Measurements from ENCODE around the gene FCHSD2. TPM values are rescaled to one million over a fixed set of nuclear protein-coding genes. Genes with fewer than 3 reads are reported as not detected.
"Not testable (repeated sequence)": the region's sequence is repeated elsewhere in the genome, so short reads cannot be mapped to it uniquely, and the experiment has no call there.

The FCHSD2 gene
- total RNA-seq, 1 experiment from 2014 or later: 4.6 TPM

DNA sequence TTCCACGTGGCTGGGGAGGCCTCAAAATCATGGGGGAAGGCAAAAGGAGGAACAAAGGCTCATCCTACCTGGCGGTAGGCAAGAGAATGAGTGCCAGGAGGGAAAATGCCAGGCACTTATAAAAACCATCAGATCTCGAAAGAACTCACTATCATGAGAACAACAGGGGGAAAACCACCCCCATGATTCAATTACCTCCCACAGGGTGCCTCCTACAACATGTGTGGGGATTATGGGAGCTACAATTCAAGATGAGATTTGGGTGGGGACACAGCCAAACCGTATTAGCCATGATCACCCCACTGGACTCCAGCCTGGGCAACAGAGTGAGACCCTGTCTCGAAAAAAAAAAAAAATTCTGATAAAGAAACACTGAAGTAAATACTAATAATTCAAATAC is 87.1 kb downstream of the FCHSD2 start:
- no peak for DNase-seq
- no peaks in the 10 kb centered on the region for H3K27me3 ChIP-seq (ENCODE audit: control insufficient read depth, insufficient read depth, low read length)
- H3K4me3 ChIP-seq (ENCODE audit: insufficient read depth, low read depth, low read length): no peak overlapping the region
- no peaks in the 10 kb centered on the region for H3K36me3 ChIP-seq (replicated peaks; ENCODE audit: control insufficient read depth, insufficient read depth, low read length)

DNA sequence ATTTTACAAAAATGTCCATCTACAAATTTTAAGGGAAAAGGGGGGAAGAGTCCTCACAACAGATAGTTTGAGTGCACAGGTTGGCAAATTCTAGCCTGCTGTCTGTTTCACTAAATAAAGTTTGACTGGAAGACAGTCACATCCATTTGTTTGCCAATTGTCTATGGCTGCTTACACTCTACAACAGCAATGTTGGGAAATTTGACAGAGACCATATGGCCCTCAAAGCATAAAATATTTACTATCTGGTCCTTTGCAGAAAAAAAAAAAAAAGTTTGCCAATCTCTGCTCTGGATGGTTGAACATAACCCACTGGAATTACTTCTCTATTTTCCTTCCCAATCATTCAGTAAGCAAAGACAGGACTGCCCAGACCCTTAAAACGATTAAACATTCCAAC is 88.2 kb downstream of the FCHSD2 start:
- Histone ChIP-seq H3K27me3 (ENCODE audit: control insufficient read depth, insufficient read depth, low read length) (no peaks in the 10 kb centered on the region), H3K36me3 (replicated peaks; ENCODE audit: control insufficient read depth, insufficient read depth, low read length) (no peaks in the 10 kb centered on the region), H3K4me3 (ENCODE audit: insufficient read depth, low read depth, low read length) (no peak overlapping the region)
- DNase-seq: no peak

DNA sequence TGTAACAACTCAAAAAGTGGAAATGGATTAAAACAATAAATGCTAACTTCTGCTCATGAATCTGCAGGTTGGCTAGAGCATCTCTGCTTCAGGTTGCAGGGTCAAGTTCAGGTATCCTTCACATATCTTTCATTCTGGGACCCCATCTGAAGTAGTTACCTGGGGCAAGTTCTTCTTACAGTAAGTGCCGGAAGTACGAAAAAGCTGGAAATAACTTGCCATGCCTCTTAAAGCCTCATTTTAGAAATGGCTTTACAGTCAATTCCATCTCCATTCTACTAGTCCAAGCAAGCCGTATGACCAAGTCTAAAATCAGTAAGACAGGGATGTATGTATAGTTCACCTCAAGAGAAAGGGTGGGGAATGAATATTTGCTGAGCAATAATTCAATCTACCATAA is 93.7 kb downstream of the FCHSD2 start:
- Histone ChIP-seq H3K4me3 (ENCODE audit: insufficient read depth, low read depth, low read length) (no peak overlapping the region), H3K36me3 (replicated peaks; ENCODE audit: control insufficient read depth, insufficient read depth, low read length) (no peaks in the 10 kb centered on the region), H3K27me3 (ENCODE audit: control insufficient read depth, insufficient read depth, low read length) (no peaks in the 10 kb centered on the region)
- DNase-seq: no peak

DNA sequence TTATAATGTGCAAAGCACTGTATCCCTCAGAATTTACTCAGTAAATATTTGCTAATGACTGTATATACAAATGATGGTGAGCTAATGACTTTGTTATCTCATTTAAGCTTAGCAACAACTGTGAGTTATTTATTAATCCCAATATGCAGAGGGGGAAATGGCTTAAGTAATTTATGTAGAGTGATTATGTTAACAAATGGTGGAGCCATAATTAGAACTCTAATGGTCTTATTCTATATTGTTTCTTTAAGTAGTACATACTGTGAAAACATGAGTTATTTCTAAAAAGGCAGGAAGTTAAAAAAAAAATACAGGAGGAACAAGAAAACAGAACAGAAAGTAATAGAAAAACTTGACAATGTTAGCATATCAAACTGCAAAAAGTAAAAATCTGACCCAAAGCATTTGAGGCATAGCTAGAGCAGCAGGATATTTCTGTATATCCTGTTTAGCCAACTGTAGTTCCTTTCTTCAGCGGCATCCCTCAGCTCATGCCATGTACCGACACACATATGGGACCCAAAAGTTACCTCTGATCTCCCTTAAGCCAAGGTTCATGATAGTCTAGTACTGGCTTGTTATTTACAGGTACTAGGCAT is 94.2 kb downstream of the FCHSD2 start:
- H3K27me3 ChIP-seq (ENCODE audit: control insufficient read depth, insufficient read depth, low read length): no peaks in the 10 kb centered on the region
- H3K4me3 ChIP-seq (ENCODE audit: insufficient read depth, low read depth, low read length): no peak overlapping the region
- H3K36me3 ChIP-seq (replicated peaks; ENCODE audit: control insufficient read depth, insufficient read depth, low read length): no peaks in the 10 kb centered on the region
- no peak for DNase-seq

DNA sequence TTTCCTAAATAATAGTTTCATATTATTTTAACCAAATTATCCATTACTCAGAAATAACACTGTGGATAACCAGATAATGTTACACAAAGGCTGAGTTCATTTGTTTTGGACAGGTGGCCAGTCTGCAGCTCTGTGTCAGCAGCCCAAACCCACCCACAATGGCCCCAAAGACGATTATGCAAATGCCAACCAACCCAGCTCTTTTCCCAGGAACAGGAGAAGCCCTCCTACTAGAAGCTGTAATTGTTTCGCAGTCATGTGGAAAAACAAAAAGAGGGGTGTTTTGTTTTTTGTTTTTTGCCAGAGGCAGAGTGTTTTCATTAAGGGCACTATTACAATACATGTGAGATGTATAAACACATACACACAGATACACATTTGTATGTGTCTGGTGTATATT is 102.1 kb downstream of the FCHSD2 start:
- peak; percentile 19 for DNase-seq
- no peaks in the 10 kb centered on the region for H3K27me3 ChIP-seq (ENCODE audit: control insufficient read depth, insufficient read depth, low read length)
- H3K36me3 ChIP-seq (replicated peaks; ENCODE audit: control insufficient read depth, insufficient read depth, low read length): no peaks in the 10 kb centered on the region
- H3K4me3 ChIP-seq (ENCODE audit: insufficient read depth, low read depth, low read length): no peak overlapping the region

DNA sequence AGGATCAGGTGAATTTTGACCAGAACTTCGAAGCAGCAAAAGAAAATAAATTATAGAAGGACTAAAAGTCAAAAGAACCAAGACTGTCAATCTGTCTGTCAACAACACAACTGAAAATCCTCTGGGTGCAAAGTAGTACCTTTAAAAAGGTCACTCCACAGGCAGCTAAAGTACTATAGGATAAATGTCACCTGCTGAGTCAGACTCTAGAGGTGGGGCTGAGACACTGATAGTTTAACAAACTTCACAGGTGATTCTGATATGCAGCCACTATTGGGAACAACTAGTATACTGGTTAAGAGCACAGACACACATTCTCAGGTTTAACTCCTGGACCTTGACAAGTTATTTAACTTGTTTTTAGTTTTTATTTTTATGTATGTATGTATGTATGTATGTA is 107.3 kb downstream of the FCHSD2 start:
- Histone ChIP-seq H3K4me3 (ENCODE audit: insufficient read depth, low read depth, low read length) (no peak overlapping the region), H3K36me3 (replicated peaks; ENCODE audit: control insufficient read depth, insufficient read depth, low read length) (no peaks in the 10 kb centered on the region), H3K27me3 (ENCODE audit: control insufficient read depth, insufficient read depth, low read length) (no peaks in the 10 kb centered on the region)
- no peak for DNase-seq

DNA sequence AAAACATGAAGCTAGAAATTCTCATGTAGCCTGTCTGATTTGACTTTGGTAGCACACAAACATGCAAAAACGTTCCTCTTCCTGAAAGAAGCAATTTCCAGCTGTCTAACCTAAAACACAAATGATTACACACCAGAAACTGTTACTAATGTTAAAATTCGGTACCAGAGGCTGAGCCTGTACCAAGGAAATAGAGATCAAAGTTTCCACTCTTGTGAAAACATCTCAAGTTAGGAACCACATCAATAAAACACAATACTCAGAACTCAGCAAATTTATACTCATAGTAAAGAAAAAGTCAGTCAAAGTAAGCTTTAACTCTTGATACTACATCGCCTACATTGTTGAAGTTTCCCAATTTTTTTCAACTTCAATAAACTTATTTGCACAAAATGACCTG is 107.8 kb downstream of the FCHSD2 start:
- DNase-seq: no peak
- Histone ChIP-seq H3K4me3 (ENCODE audit: insufficient read depth, low read depth, low read length) (no peak overlapping the region), H3K36me3 (replicated peaks; ENCODE audit: control insufficient read depth, insufficient read depth, low read length) (no peaks in the 10 kb centered on the region), H3K27me3 (ENCODE audit: control insufficient read depth, insufficient read depth, low read length) (no peaks in the 10 kb centered on the region)

DNA sequence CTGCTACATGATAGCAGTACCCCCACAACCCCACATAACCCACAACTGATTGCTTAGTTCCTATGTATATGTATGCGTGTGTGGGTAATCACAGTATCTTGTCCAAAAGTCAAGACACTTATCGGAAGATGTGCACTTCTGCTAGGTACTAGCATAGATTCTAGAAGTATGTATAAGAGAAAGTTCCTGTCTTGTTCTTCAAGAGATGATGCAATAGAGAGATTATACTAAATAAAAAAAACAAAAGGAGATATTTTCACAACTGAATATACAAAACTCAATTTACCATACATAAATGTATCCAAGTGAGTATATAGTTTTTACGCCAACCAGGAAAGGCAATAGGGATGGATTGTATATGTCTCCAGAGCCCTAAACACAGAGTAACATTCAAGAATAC is 112.0 kb downstream of the FCHSD2 start:
- Histone ChIP-seq H3K36me3 (replicated peaks; ENCODE audit: control insufficient read depth, insufficient read depth, low read length) (no peaks in the 10 kb centered on the region), H3K27me3 (ENCODE audit: control insufficient read depth, insufficient read depth, low read length) (no peaks in the 10 kb centered on the region), H3K4me3 (ENCODE audit: insufficient read depth, low read depth, low read length) (no peak overlapping the region)
- no peak for DNase-seq

DNA sequence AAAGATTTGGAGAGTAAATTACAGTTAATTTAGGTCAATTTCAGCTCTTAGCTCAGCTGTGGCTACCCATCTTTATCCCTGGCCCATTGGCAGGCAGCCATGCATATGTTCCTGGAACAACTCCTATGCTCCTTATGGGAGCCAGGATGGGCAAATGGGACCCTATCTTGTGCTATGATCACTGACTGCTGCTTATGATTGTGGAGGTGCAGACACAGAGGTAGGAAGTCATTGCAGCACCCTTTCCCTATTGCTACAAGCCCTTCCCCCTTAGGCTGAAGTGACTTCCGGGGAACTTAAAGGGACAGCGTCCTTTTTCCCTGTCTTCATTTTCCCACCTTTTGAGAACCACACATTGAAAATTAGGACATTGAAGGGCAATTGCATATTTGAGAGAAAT is 112.7 kb downstream of the FCHSD2 start:
- no peaks in the 10 kb centered on the region for H3K27me3 ChIP-seq (ENCODE audit: control insufficient read depth, insufficient read depth, low read length)
- H3K4me3 ChIP-seq (ENCODE audit: insufficient read depth, low read depth, low read length): no peak overlapping the region
- no peak for DNase-seq
- H3K36me3 ChIP-seq (replicated peaks; ENCODE audit: control insufficient read depth, insufficient read depth, low read length): no peaks in the 10 kb centered on the region

DNA sequence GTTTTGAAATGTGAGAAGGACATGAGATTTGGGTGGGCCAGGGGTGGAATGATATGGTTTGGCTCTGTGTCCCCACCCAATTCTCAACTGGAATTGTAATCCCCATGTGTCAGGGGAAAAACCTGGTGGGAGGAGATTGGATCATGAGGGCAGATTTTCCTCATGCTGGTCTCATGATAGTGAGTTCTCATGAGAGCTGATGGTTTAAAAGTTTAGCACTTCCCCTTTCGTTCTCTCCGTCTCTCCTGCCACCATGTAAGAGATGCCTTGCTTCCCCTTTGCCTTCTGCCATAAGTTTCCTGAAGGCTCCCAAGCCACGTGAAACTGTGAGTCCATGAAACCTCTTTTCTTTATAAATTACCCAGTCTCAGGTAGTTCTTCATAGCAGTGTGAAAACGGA is 113.5 kb downstream of the FCHSD2 start:
- DNase-seq: no peak
- H3K36me3 ChIP-seq (replicated peaks; ENCODE audit: control insufficient read depth, insufficient read depth, low read length): no peaks in the 10 kb centered on the region
- H3K27me3 ChIP-seq (ENCODE audit: control insufficient read depth, insufficient read depth, low read length): no peaks in the 10 kb centered on the region
- H3K4me3 ChIP-seq (ENCODE audit: insufficient read depth, low read depth, low read length): no peak overlapping the region

DNA sequence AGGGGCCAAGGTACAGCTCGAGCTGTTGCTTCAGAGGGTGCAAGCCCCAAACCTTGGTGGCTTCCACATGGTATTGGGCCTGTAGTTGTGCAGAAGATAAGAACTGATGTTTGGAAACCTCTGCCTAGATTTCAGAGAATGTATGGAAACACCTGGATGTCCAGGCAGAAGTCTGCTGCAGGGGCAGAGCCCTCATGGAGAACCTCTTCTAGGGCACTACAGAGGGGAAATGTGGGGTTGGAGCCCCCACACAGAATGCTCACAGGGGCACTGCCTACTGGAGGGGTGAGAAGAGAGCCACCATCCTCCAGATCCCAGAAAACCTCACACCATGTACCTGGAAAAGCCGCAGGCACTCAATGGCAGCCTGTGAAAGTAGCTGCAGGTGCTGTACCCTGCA is 114.3 kb downstream of the FCHSD2 start:
- not testable (repeated sequence) for H3K27me3 ChIP-seq (ENCODE audit: control insufficient read depth, insufficient read depth, low read length); H3K4me3 ChIP-seq (ENCODE audit: insufficient read depth, low read depth, low read length); H3K36me3 ChIP-seq (replicated peaks; ENCODE audit: control insufficient read depth, insufficient read depth, low read length); DNase-seq

DNA sequence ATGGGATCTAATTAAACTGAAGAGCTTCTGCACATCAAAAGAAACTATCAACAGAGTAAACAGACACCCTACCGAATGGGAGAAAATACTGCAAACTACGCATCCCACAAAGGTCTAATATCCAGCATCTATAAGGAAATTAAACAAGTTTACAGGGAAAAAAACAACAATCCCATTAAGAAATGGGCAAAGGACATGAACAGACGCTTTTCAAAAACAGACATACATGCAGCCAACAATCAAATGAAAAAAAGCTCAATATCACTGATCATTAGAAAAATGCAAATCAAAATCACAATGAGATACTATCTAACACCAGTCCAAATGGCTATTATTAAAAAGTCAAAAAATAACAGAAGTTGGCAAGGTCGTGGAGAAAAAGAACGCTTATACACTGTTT is 117.5 kb downstream of the FCHSD2 start:
- H3K4me3 ChIP-seq (ENCODE audit: insufficient read depth, low read depth, low read length): no peak overlapping the region
- DNase-seq: no peak
- no peaks in the 10 kb centered on the region for H3K27me3 ChIP-seq (ENCODE audit: control insufficient read depth, insufficient read depth, low read length)
- no peaks in the 10 kb centered on the region for H3K36me3 ChIP-seq (replicated peaks; ENCODE audit: control insufficient read depth, insufficient read depth, low read length)

DNA sequence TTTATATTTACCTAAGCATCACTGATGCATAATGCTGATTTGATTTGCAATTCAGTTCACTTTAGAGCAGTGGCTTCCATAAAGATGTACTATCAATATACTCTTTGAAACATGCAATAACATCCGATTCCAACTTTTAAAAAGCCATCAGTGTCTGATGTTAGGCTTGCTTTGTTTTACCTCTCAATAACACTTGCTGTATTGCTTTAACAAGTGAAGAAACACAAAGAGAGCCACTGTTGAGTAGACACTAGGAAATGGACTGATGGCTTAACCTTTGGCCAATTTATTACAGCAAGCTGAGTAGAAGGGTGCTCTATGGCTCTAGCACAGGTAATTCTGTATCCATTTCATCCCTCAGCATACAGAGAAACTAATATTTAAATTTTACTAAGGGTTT is 122.1 kb downstream of the FCHSD2 start:
- H3K27me3 ChIP-seq (ENCODE audit: control insufficient read depth, insufficient read depth, low read length): no peaks in the 10 kb centered on the region
- H3K4me3 ChIP-seq (ENCODE audit: insufficient read depth, low read depth, low read length): no peak overlapping the region
- no peak for DNase-seq
- no peaks in the 10 kb centered on the region for H3K36me3 ChIP-seq (replicated peaks; ENCODE audit: control insufficient read depth, insufficient read depth, low read length)

DNA sequence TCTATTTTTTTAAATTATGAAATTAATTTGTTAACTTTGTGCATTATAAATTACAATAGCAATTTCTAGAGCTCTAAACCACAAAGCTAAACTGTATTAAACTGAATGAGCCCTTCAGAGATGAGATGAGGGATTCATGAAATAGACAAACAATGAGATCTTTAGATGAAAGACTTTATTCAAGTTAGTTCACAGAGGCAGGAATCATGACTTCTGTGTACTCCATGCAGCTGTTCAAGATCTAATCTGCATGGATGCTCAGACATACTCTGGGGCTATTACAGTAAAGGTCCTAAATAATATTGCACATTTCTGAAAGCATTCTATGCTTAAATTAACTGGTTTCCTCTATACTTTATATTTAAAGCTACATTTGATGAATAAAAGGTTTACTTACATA is 122.7 kb downstream of the FCHSD2 start:
- no peak for DNase-seq
- no peak overlapping the region for H3K4me3 ChIP-seq (ENCODE audit: insufficient read depth, low read depth, low read length)

DNA sequence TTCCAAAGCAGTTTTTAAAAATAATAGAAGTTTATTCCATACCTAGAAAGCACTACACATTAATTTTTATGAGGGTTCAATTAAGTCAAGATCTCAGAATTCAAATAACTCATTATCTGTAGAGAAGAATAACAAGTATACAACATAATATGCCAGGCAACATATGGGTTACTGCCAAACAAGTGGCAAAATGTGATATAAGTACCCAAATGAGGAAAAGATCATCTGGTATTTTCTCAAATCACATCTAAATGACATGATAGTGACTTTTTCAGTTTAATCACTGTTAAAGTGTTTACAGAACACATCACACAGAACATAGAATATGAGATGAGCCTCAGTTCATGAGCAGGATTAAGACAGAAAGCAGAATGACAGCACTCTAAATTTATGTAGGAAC is 123.3 kb downstream of the FCHSD2 start:
- H3K36me3 ChIP-seq (replicated peaks; ENCODE audit: control insufficient read depth, insufficient read depth, low read length): no peaks in the 10 kb centered on the region

More for the DNA sequence above, 122.7 kb downstream of the FCHSD2 start:
- Histone ChIP-seq H3K36me3 (replicated peaks; ENCODE audit: control insufficient read depth, insufficient read depth, low read length) (no peaks in the 10 kb centered on the region), H3K27me3 (ENCODE audit: control insufficient read depth, insufficient read depth, low read length) (no peaks in the 10 kb centered on the region)

More for the DNA sequence above, 123.3 kb downstream of the FCHSD2 start:
- DNase-seq: no peak
- H3K27me3 ChIP-seq (ENCODE audit: control insufficient read depth, insufficient read depth, low read length): no peaks in the 10 kb centered on the region
- no peak overlapping the region for H3K4me3 ChIP-seq (ENCODE audit: insufficient read depth, low read depth, low read length)
